NCI-H1694 treated with DMSO at 0.1 percent for 48 hours (cell line): ENCODE data around the gene FKBP7.
"Not testable (repeated sequence)": the region's sequence is repeated elsewhere in the genome, so short reads cannot be mapped to it uniquely, and the experiment has no call there.

ENCODE experiments used
- DNase-seq: peaks from one replicate; lab custom pipeline; 2025; lab: John Stamatoyannopoulos, UW

Gene FKBP7, protein sequence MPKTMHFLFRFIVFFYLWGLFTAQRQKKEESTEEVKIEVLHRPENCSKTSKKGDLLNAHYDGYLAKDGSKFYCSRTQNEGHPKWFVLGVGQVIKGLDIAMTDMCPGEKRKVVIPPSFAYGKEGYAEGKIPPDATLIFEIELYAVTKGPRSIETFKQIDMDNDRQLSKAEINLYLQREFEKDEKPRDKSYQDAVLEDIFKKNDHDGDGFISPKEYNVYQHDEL

DNA sequence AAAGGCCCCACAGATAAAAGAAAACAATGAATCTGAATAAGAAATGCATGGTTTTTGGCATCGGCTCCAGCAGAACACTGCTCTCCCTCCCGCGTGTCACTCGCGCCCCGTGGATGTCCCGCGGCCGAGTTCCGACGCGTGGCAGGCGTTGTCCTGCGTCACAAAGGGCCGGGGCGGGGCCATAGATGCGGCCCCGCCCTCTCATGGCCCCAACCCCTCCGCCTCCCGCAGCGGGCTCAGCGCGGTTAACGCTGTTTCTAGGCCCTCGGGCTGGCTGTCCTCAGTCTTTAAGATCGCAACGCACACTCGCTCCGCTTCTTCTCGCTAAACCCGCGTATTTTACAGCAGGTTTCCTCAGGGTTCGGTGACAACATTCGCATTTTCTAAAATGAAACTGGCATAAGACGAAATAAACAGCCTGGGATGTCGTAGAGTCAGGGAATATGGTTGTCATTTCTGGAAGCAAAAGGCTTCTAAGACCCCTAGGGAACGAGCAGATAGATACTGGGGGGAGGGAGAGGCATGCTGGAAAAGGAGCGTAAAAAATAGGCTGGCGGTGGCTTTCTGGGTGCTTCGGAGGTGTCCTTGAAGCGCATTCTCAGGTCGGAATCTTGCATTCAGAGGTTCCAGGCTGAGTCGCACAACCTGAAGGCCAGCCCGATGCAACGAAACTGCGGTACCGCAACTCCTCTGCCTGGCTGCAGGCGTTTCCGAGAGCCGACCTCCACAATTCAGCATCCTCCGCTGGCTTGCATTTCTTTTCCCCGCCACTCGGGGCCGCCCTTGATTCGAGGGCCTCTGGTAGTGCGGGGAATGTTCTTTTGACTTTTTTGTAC is at the start of gene FKBP7:
TSS of gene FKBP7 (minus strand) at position 162 of the 836 bp plus-strand sequence. CDS start at position 61, 101 bp downstream.
- peak; percentile 90 for DNase-seq

DNA sequence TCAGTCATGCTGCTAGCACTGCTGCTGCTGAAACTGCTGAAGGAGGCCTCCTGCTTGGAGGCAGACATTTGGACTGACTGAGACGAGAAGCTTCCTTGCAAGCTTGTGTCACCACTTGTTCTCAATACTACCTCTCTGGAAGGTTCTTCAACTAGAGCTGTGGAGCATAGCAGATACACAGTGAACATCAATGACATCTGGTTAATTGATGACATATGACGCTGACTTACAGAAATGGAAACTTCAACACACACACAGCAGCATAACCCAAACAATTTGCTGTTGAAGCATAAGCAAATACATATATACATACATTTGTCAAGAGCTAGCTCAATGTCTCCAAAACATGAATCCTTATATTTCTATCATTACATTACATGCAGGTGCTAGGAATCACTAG is 49.2 kb upstream of the FKBP7 start:
- DNase-seq = no peak

DNA sequence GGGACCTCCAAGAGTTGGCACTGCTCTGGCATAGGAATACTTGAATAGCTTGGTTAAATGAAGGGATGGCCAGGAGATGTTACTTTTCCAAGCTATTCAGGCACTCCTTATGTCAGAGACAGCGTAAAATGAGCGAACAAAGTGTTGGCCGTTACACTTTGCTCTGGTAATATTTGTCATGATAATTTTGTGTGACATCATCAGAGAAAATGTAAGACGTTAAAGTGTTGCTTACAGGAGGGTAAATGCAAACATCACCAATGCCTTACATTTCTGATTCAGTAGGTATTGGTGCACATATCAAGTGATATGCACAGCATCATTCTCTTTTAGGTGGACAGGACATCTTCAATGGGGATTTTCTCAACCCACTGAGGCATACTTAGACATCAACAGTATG is 47.9 kb upstream of the FKBP7 start:
- DNase-seq = no peak

DNA sequence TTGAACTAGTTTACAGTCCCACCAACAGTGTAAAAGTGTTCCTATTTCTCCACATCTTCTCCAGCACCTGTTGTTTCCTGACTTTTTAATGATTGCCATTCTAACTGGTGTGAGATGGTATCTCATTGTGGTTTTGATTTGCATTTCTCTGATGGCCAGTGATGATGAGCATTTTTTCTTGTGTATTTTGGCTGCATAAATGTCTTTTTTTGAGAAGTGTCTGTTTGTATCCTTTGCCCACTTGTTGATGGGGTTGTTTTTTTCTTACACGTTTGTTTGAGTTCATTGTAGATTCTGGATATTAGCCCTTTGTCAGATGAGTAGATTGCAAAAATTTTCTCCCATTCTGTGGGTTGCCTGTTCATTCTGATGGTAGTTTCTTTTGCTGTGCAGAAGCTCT is 47.1 kb upstream of the FKBP7 start:
- DNase-seq = not testable (repeated sequence)

DNA sequence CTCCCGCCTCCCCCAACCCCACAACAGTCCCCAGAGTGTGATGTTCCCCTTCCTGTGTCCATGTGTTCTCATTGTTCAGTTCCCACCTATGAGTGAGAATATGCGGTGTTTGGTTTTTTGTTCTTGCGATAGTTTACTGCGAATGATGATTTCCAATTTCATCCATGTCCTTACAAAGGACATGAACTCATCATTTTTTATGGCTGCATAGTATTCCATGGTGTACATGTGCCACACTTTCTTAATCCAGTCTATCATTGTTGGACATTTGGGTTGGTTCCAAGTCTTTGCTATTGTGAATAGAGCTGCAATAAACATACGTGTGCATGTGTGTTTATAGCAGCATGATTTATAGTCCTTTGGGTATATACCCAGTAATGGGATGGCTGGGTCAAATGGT is 46.6 kb upstream of the FKBP7 start:
- not testable (repeated sequence) for DNase-seq

DNA sequence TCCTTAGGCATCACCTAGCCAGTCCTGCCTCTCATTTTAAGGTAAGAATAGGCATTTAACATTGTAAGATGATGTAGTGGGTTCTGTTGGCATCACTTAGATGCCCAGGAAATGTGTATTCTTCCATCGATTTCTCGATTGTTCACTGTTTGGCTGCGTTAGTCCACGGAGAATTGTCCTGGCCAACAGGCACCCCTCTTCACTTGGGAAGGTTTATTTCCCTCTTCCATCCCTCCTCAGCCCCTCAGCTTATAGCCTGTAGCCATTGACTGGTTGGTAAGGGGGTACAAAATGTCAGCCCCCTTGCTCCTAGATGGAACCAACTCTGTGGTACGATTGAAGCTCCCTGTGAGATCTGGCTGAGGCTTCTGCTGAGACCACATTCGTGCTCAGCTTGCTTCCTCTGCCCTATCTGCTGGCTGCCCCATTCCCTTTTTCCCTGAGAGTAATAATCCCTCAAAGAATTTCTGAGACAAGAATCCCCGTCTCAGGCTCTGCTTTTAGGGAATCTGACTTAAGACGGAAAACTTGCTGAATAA is 45.3 kb upstream of the FKBP7 start:
- peak; percentile 6 for DNase-seq

DNA sequence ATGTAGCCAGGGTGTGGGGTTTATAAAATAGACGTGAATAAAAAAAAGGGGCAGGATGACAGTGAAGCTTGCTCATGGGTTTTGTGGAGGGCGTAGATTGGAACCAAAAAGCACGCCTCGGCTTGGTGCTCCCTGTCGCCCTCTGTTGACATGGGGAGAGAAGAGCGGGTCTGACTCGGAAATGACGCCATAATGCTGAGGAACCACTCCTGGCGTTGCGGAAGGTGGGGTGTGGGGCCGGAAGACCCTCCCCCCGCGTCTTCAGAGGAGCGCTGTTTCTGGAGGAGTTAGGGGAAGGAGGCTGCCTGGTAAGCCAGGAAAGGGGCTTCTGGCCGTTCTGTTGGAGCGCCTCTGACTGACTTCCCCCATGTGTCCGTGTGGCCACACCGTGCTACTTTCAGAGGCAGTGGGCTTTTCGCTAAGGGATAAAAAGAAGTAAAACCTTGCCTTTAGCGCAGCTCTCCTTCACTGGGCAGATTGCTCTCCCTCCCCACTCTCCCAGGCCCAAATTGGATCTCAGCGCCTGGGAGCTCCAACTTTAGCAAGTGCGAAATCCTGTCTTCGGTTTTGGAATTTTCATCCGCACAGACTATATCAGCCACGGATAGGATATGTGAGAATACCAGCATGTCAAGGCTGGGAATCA is 44.7 kb upstream of the FKBP7 start:
- peak; percentile 66 for DNase-seq

DNA sequence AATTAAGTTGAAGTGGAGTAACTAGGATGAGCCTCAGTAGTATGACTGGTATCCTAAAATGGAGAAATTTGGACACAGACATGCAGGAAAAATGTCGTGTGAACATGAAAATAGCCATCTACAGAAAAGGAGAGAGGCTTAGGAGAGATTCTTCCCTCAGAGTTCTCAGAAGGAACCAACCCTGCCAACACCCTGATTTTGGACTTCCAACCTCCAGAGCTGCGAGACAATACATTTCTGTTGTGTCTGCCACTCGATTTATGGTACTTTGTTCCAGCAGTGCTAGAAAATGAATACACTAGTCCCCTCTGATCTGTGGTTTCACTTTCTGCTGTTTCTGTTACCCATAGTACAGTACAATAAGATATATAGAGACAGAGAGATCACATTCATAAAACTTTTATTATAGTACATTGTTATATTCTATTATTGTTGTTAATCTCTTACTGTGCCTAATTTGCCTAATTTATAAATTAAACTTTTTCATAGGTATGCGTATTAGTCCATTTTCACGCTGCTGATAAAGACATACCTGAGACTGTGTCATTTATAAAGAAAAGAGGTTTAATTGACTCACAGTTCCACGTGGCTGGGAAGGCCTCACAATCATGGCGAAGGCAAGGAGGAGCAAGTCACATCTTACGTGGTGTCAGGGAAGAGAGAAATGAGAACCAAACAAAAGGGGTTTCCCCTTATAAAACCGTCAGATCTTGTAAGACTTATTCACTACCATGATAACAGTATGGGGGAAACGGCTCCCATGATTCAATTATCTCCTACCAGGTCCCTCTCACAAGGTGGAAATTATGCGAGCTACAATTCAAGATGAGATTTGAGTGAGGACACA is 43.1 kb upstream of the FKBP7 start:
- no peak for DNase-seq

DNA sequence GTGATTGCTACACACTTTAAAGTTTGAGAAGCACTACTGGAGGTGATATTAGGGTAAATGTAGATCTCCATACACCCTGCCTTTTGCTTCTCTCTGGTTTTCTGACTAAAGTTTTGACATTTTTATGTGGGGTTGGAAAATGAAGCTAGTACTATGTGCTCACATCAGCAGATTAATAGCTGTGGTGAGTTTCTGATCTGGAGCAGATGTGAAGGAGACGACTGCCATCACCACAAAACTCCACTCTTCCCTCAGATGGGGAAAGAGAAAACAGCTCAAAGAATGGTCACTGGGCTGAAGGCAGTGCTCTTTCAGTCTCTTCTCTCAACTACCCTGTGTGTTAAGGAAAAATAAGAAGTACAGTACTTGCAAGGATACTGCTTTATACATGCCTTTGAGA is 39.1 kb upstream of the FKBP7 start:
- no peak for DNase-seq

DNA sequence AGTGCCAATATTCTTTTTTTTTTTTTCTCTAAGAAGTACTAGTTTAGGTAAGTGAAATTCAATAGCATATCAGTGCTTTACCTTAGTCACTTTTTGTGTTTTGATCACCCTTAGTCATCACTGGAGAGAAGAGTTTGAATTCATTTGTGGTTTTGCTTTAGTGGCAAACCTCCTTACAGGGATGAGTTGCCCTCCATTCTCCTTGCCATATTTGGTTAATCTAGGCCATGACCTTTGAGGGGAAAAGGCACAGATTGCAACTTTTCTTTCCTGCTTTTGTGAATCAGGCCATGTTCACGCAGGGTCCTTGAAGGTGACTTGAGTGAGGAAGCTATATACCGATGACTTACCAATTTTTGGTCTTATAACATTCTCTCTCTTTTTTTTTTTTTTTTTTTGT is 36.3 kb upstream of the FKBP7 start:
- no peak for DNase-seq

DNA sequence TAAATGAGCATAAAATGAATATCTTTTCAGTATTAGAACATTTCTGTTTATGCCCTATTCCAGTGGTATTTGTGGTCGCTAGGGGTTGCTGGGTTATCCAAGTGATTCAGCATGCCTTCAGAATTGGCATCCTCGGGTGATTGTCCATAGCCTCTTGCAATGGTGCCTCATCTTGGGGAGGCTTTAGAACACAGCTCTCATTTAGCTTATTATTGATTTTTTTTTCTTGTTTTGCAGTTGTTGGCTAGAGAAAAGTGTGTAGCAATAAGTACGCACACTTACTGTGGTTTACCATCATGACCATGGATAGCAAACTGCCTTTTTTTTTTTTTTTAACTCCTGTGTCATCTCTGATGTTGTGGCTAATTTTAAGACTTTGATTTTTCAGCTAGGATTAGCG is 35.5 kb upstream of the FKBP7 start:
- DNase-seq = no peak

DNA sequence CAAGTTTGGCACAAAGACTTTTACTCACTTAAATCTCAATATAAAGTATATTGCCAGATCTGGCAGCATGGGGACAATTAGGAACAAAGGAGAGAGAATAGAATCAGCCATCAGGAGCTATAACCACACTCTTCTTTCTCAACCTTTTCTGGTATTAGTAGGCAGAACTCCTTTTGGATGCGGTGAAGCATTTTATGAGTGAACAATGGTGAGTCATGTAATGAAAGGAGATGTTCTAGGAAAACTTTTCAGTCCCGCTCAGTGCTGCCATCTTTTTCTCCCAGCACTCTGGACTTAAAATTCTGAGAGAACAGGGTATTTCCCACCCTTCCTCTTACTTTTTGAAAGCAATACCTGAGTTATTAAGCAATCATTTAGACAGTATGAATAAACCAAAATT is 34.1 kb upstream of the FKBP7 start:
- DNase-seq = no peak

DNA sequence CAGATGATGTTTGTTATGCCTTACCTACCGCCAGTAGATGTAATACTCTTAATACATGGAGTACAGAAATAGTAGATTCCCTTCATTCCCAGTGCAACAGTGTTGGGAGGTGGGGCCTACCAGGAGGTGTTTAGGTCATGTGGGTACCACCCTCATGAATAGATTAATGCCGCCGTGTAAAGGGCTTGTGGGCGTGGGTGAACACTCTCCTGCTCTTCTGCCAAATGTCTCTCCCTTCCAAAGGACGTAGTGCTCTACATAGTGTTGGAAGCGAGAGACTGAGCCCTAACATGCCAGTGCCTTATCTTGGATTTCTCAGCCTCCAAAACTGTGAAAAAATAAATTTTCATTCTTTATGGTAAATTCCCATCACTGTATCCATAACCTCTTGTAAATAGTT is 32.0 kb upstream of the FKBP7 start:
- no peak for DNase-seq

DNA sequence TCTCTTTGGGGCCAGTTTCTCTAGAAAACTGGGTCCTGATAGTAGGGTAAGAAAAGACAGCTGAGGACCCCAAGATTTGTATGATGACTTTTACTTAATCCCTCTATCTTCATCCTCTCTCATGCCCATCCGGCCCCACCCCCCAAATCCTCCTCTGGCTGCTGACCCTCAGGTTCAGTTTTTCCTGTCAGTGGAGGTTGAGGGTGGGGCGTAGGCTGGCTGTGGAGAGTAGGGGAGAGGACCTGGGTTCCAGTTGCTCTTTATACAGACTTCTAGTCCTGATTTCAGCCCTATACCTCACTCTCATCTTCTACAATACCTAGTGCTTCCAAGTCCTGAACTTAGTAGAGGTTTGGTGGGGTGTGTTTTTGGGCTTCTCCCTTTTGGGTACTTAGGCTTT is 30.2 kb upstream of the FKBP7 start:
- no peak for DNase-seq

DNA sequence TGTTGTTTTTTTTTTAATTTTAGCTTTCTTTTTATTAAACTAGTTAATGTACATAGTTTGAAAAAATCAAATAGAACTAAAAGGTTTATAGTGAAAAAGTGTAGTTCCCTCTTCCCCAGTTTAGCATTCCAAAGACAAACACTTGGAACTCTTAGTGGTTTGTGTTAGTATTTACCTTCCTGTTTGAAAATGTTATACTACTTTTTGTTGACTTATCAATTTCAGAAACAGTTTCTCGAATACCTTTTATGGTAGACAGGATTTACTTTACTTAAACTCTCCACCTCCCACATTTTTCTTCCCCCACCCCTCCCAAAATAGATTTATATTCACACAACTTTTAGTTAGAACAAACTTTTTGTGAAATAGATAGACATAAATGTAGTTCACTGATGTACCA is 28.5 kb upstream of the FKBP7 start:
- no peak for DNase-seq

DNA sequence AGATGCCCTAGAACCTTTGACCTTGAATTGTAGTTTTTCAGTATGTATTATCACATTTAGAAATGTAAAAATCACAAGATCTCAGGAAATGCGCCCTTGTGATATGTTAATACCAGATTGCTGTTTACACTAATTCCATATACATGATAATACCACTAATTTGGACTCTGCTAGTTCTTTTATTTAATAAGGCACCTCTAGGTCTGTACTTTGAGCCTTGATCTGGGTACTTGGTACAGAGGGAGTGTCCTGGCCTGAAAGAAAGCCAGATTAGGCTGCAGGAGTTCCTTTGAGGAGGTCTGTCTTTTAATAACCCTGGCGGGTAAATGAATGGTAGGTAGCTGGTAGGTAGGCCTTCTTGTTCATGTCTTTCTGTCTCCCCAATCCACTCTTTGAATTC is 28.1 kb upstream of the FKBP7 start:
- DNase-seq = no peak

DNA sequence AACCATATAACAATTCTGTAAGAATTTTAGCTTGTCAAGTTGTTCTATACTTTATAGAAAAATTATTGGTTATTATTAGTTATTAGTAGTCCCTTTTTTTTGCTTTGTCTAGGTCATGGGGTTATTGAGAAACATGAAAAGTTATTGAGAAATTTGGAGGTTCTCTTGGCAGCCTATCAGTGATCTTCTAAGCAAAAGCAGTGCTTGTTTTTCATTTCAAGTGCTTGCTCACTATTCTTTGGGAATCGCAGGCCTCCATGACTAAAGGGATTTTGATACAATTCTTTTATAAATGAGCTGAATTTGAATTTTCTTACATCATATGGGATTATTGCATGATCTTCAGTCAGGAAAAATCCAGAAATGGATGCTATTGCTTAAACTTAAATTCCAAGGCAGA is 27.7 kb upstream of the FKBP7 start:
- DNase-seq = no peak

DNA sequence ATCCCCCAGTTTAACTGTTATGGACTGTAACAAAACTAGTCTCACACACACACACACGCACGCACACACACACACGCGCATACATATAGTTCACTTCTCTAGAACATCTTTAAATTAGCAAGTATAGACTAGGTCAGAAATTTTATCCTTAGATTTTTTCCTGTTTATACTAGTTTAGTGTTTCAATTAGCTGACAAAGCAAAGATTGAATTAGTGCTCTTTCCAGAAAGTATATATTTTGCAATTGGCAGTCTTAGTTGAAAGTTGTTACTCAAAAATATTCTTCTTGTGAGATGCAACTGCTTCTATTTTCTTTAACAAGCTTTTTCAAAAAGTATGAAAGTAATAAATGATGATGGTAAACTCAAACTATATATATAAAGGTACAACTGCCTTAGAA is 24.4 kb upstream of the FKBP7 start:
- no peak for DNase-seq

DNA sequence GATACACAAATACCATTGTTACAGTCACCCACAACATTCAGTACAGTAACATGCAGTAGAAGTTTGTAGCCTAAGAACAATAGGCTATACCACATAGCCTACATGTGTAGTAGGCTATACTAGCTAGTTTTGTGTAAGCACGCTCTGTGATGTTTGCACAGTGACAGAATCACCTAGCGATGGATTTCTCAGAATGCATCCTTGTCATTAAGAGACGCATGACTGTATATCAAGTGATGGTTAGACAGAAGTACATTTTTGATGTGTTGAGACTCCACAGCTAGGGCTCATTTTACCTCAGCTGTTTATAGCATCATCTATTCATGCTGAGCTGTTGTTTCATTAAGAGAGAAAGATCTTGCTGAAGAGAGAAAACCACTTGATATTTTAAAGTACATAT is 21.2 kb upstream of the FKBP7 start:
- no peak for DNase-seq

DNA sequence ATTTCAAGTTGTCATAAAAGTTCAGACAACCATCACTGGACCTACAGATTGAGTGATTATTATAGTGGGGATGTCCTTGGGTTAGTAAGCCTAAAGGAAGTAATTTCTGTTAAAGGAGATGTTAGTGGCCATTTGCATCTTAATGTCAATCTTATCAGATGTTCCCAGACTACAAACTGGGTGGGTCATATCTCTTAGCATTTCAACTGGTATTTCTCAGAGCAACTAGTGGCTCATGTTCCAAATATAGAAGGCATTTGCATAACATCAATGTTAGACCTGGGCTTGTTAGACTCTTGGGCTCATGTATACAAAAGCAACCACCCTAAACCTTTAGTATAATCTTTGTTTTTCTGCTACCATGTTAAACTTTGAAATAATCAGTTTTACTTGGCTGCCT is 19.7 kb upstream of the FKBP7 start:
- DNase-seq = no peak

DNA sequence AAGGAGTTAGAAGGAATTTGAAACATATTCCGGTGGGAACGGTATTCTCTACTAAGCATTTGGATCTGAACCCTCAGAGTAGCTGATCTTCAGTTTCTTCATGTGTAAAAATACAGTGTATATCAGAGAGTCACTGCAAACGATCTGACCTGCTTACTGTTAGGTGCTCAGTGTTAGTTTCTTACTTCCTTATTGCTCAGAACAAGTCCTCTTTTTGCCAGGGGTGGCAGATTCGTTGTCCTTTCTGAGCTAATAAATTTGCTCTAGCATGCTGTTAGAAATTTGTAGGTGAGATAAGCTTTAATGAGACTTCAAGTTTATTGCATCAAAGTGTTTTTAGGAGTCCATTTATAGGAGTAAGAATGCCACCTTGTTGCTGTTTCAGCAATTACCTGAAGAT is 17.6 kb upstream of the FKBP7 start:
- no peak for DNase-seq

DNA sequence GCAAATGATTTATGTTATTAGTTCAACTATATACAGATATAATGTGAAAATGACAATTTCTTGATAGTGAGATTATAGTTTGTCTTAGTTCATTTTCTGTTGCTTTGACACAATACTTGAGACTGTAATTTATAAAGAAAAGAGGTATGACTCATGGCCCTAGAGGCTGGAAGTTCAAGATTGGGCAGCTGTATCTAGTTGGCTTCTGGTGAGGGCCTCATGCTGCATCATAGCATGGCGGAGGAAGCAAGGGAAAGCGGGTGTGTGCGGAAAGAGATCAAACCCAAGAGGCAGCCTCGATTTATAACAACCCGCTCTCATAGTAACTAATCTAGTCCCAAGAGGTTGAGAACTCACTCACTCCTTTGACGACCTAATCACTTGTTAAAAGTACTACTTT is 13.2 kb upstream of the FKBP7 start:
- DNase-seq = no peak
